WERI-Rb-1 (cell line): ENCODE measurements around the gene KCNA1.

ENCODE experiments used
- DNase-seq: peaks from one replicate; pipeline ENCODE4 v3.0.0-alpha.2; 2020
- H3K27ac ChIP-seq: fragments of 250-450 bp; sonication (Bioruptor Pico); 2 replicates; pipeline ENCODE4 v1.5.1; 2020; ENCODE audit warnings: mild to moderate bottlenecking, moderate library complexity
- H3K27me3 ChIP-seq: fragments of 250-450 bp; sonication (Bioruptor Pico); 2 replicates; pipeline ENCODE4 v1.5.1; 2021; ENCODE audit warnings: mild to moderate bottlenecking, low read depth, moderate library complexity; ENCODE audit not compliant: insufficient read depth, severe bottlenecking
- H3K36me3 ChIP-seq: fragments of 250-450 bp; sonication (Bioruptor Pico); 2 replicates; pipeline ENCODE4 v1.5.1; 2020; ENCODE audit warnings: mild to moderate bottlenecking, moderate library complexity
- H3K4me3 ChIP-seq: 2 replicates; pipeline ENCODE4 v1.5.1; 2011; ENCODE audit warnings: low read depth, mild to moderate bottlenecking, control low read depth, low read length
- H3K9me3 ChIP-seq: fragments of 250-450 bp; sonication (Bioruptor Pico); 2 replicates; pipeline ENCODE4 v1.5.1; 2021; ENCODE audit warnings: mild to moderate bottlenecking, moderate library complexity; ENCODE audit not compliant: severe bottlenecking
- TF ChIP-seq, protein P1 (sequence below): IDR thresholded peaks from 2 replicates; pipeline ENCODE4 v1.5.1; 2011; ENCODE audit warnings: low read depth, mild to moderate bottlenecking, control low read depth, inconsistent platforms, low read length

KCNA1 gene

DNA sequence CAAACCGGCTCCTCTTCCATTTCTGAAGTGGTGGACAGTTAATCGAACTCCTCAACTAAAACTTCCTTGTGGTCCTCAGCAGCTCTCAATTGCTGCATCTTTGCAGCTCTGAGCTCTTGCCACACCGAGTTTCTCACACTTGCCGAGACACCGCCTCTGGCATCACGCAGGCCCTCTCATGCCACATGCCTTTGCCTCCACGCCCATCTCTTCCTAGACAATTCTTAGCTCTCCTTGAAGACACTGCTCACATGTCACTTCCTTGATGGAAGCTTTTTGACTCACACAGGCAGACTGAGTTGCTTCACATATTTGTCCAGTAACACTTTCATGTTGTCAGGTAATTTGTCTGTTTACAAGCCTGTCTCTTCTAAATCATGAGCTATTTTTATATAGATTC, 29.2 kb downstream of the KCNA1 start:
- no peak overlapping the region for H3K4me3 ChIP-seq
- no peaks in the 10 kb centered on the region for H3K36me3 ChIP-seq
- peak overlapping the region; percentile 42 for H3K27ac ChIP-seq
- DNase-seq: no peak
- TF ChIP-seq, protein P1, sequence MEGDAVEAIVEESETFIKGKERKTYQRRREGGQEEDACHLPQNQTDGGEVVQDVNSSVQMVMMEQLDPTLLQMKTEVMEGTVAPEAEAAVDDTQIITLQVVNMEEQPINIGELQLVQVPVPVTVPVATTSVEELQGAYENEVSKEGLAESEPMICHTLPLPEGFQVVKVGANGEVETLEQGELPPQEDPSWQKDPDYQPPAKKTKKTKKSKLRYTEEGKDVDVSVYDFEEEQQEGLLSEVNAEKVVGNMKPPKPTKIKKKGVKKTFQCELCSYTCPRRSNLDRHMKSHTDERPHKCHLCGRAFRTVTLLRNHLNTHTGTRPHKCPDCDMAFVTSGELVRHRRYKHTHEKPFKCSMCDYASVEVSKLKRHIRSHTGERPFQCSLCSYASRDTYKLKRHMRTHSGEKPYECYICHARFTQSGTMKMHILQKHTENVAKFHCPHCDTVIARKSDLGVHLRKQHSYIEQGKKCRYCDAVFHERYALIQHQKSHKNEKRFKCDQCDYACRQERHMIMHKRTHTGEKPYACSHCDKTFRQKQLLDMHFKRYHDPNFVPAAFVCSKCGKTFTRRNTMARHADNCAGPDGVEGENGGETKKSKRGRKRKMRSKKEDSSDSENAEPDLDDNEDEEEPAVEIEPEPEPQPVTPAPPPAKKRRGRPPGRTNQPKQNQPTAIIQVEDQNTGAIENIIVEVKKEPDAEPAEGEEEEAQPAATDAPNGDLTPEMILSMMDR: no peak
- no peaks in the 10 kb centered on the region for H3K27me3 ChIP-seq
- H3K9me3 ChIP-seq: no peaks in the 10 kb centered on the region

DNA sequence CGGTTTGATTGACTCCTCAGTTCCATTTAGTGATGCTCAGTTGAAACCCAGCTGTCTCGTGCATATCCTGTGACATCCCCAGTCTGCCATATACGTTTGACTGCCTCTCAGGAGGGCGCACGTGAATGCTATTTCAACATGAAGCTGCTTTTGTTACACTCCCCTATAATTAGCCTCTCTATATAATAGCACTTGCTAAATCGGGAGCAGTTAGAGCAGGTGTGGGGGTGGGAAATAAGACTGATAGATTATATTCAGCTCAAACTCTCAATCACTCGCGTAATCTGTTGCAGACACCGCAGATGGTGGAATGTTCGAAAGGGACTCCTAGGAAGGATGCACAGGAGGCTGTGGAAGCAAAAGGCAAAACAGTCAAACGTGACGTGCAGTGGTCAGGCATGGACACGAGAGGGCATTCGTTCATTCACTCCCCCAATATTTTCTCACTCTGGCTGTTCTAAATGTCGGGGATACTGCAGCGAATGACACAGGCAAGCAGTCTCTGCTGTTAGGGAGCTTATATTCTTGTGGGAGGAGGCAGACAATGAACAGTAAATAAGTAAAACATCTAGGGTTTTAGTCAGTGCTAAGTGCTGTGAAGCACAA, 29.8 kb downstream of the KCNA1 start:
- TF ChIP-seq, protein P1: peak; percentile 79
- DNase-seq: peak; percentile 80

DNA sequence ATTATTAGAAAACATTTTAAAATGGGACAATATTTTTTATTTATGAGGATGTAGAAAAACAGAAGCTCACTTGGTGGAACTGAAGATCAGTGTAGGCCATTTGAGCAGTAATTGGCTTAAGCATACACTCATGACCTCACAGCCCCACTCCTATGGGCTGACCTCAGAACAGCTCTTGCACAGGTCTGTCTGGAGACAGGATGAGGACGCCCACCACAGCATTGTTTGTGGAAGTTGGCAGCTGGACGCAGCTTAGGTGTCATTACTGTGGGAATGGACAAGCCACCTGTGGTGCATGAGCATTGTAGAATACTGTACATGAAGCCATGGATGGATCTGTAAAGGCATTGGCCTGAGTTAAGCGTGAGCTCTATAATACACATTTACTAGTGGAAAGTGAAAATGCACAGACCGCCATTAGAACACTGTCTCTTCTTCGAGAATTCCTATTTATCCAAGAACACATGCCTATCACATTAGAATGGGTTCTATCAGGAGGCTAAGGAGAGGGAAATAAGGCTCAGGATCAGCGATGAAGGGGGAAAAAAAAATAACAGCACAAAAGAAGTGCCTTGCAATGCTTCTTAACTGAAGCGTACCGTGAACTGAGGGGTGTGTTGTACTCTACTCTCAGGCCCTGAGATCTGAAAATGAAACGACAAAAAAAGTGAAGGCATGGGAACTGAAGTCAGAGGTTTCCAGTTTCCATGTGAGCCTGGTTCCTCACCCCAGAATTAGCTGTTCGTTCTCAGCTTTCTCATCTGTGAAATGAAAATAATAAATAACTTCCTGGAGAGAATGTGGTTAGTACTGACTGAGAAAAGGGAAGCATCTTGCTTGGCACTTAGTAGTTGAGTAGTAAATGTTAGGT, 33.6 kb downstream of the KCNA1 start:
- H3K27ac ChIP-seq: no peak overlapping the region
- TF ChIP-seq, protein P1: no peak
- H3K27me3 ChIP-seq: no peaks in the 10 kb centered on the region
- DNase-seq: no peak
- no peaks in the 10 kb centered on the region for H3K36me3 ChIP-seq
- H3K4me3 ChIP-seq: no peak overlapping the region
- H3K9me3 ChIP-seq: no peaks in the 10 kb centered on the region

More for the DNA sequence above, 29.8 kb downstream of the KCNA1 start:
- no peaks in the 10 kb centered on the region for H3K9me3 ChIP-seq
- no peaks in the 10 kb centered on the region for H3K36me3 ChIP-seq
- peak overlapping the region; percentile 42 for H3K27ac ChIP-seq
- H3K4me3 ChIP-seq: no peak overlapping the region
- H3K27me3 ChIP-seq: no peaks in the 10 kb centered on the region

DNA sequence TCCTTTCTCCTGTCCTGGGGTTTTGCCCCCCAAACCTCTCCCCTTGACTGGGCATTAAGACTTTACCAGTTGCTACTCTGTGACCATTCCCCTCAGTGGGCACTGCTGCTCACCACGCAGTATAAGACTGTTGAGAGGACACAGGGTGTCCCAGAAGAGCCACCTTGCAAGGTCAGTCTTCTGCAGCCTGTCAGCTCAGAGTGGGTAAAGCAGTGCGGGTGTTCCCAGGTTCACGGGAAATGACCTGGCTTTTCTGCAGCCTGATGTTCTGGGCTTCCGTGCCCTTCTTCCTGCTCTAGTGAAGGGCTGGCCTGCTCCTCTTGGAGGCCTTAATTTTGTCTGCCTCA, 34.2 kb downstream of the KCNA1 start:
- H3K9me3 ChIP-seq: no peaks in the 10 kb centered on the region
- TF ChIP-seq, protein P1: no peak
- no peaks in the 10 kb centered on the region for H3K27me3 ChIP-seq
- no peak overlapping the region for H3K4me3 ChIP-seq
- H3K27ac ChIP-seq: no peak overlapping the region
- no peak for DNase-seq
- H3K36me3 ChIP-seq: no peaks in the 10 kb centered on the region

DNA sequence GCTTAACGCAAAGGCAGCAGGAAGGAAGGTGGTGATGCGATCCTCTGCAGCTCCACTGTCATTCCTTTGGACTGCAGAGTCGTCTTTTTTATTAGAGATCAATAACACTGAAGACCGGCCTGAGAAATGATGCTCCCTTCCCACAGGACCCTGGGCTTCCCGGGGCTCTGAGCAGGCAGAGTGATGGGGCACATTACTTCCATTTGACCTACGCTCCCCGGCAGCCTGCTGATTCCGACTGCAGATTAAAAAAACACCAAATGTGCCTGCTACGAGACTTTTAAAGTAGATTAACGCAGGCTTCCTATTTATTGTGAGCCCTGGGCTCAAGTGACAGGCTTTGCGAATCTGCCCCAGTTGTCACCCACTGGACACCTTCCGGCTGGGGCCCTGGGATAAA, 37.5 kb downstream of the KCNA1 start:
- DNase-seq: peak; percentile 82
- Histone ChIP-seq H3K27me3 (no peaks in the 10 kb centered on the region), H3K27ac (no peak overlapping the region), H3K36me3 (no peaks in the 10 kb centered on the region), H3K9me3 (no peaks in the 10 kb centered on the region), H3K4me3 (no peak overlapping the region)
- TF ChIP-seq, protein P1: no peak

DNA sequence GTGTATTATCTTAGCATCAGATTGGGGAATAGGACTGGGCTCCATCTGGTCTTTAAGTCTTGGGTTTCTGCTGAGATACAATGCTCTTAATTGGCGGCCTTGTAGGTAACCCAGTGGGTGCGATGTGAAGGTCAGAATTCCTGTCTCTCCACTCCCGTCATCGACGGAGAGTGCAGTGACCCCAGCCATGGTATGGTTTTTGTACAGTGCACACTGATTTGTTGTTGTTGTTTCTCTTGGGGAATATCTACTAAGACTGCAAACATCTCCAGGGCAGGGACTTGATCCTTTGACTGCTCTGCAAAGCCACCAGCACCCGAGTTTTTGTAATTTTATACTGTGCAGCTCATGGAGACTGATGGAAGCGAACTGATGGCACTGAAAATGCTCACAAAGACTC, 41.4 kb downstream of the KCNA1 start:
- TF ChIP-seq, protein P1: no peak
- no peak for DNase-seq
- no peaks in the 10 kb centered on the region for H3K27me3 ChIP-seq

More for the DNA sequence above, 41.4 kb downstream of the KCNA1 start:
- no peaks in the 10 kb centered on the region for H3K36me3 ChIP-seq
- H3K27ac ChIP-seq: no peak overlapping the region
- no peak overlapping the region for H3K4me3 ChIP-seq
- no peaks in the 10 kb centered on the region for H3K9me3 ChIP-seq
